OCI-LY1 (cell line): ENCODE measurements around the gene CDC42EP3.

ENCODE experiments used
- H2AFZ ChIP-seq: fragments of 200-600 bp; sonication (generic), shearing (Covaris generic); 2 replicates; pipeline ENCODE4 v1.6.0; 2014; ENCODE audit warnings: antibody characterized with exemption, mild to moderate bottlenecking, low read length
- H3F3A ChIP-seq: fragments of 200-600 bp; sonication (generic), shearing (Covaris generic); 2 replicates; pipeline ENCODE4 v1.6.0; 2014; ENCODE audit warnings: mild to moderate bottlenecking, antibody characterized with exemption, low read length, moderate library complexity; ENCODE audit not compliant: insufficient read depth
- H3K27ac ChIP-seq: fragments of 200-600 bp; sonication (generic); 2 replicates; pipeline ENCODE4 v1.5.1; 2014; ENCODE audit warnings: low read length, mixed run types, mild to moderate bottlenecking, low read depth; ENCODE audit not compliant: poor library complexity, severe bottlenecking
- H3K27me3 ChIP-seq: fragments of 200-600 bp; sonication (generic); 2 replicates; pipeline ENCODE4 v1.6.0; 2014; ENCODE audit warnings: antibody characterized with exemption, mild to moderate bottlenecking, low read length, moderate library complexity; ENCODE audit not compliant: insufficient read depth
- H3K36me3 ChIP-seq: fragments of 200-600 bp; sonication (generic); 2 replicates; pipeline ENCODE4 v1.6.1; 2014; ENCODE audit warnings: mild to moderate bottlenecking, antibody characterized with exemption, low read length, moderate library complexity, mixed read lengths; ENCODE audit not compliant: insufficient read depth
- H3K4me1 ChIP-seq: fragments of 200-600 bp; sonication (generic); 2 replicates; pipeline ENCODE4 v1.5.1; 2014; ENCODE audit warnings: mild to moderate bottlenecking, low read length, moderate library complexity; ENCODE audit not compliant: insufficient read depth, severe bottlenecking
- H3K4me2 ChIP-seq: fragments of 200-600 bp; sonication (generic), shearing (Covaris generic); 2 replicates; pipeline ENCODE4 v1.6.1; 2014; ENCODE audit warnings: low read length
- H3K4me3 ChIP-seq: fragments of 200-600 bp; sonication (generic); 2 replicates; pipeline ENCODE4 v1.5.1; 2014; ENCODE audit warnings: low read length, low read depth, mild to moderate bottlenecking, mixed read lengths; ENCODE audit not compliant: poor library complexity, severe bottlenecking
- H3K79me2 ChIP-seq: fragments of 200-600 bp; shearing (Covaris generic); 2 replicates; pipeline ENCODE4 v1.6.1; 2016; ENCODE audit warnings: mixed run types, low read length, mixed read lengths; ENCODE audit not compliant: insufficient read depth
- H3K9ac ChIP-seq: fragments of 200-600 bp; sonication (generic), shearing (Covaris generic); 2 replicates; pipeline ENCODE4 v1.6.1; 2014; ENCODE audit warnings: mild to moderate bottlenecking, low read length, mixed read lengths
- H3K9me2 ChIP-seq: fragments of 200-600 bp; sonication (generic), shearing (Covaris generic); 2 replicates; pipeline ENCODE4 v1.6.1; 2014; ENCODE audit warnings: low read depth, mild to moderate bottlenecking, low read length, mixed read lengths
- H3K9me3 ChIP-seq: fragments of 200-600 bp; shearing (Covaris generic); 2 replicates; pipeline ENCODE4 v1.6.1; 2014; ENCODE audit warnings: low read length, mixed read lengths
- H4K20me1 ChIP-seq: fragments of 200-600 bp; sonication (generic), shearing (Covaris generic); 2 replicates; pipeline ENCODE4 v1.6.0; 2016; ENCODE audit warnings: mild to moderate bottlenecking, low read length; ENCODE audit not compliant: insufficient read depth
- EZH2 ChIP-seq: fragments of 200-600 bp; sonication (generic), shearing (Covaris generic); IDR thresholded peaks from 2 replicates; pipeline ENCODE4 v1.8.0; 2017; ENCODE audit warnings: borderline replicate concordance, mixed run types, mild to moderate bottlenecking, antibody characterized with exemption, low read length, moderate library complexity, mixed read lengths
- TF ChIP-seq, protein P1 (sequence below): fragments of 200-600 bp; sonication (generic), shearing (Covaris generic); IDR thresholded peaks from 2 replicates; pipeline ENCODE4 v1.5.1; 2017; ENCODE audit warnings: mild to moderate bottlenecking, antibody characterized with exemption, low read length, moderate library complexity, mixed read lengths

Gene CDC42EP3

DNA sequence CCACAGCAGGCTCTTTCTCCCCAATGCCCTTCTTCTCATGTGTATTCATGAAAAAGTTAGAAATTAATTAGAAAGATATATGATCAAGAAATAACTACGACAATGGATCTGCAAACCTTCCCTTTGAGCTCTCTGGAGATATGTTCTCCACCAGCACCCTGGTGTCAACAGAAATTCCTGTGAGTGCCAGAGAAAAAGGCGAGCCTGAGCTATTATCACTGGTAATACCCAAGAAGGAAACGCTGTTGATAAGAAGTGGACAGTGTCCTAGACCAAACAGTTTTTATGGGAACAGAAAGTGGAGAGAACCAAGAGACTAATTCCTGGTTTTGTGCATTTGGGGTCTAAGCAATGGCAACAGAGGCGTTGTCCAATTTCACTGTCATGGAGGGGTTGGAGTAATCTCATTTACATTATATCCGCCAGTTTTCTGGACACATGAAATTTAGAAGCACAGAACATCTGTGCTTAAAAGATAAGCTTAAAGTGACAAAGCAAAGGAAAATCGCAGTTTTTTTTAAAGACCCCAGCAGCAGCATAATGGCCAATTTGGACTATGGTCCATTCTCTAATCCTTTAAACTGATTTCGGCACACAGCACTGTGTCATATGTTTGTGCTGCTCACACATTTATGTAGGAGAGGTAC lies 47.2 kb upstream of the CDC42EP3 start:
- H3K4me3 ChIP-seq: no peak overlapping the region
- no peak overlapping the region for H3K9ac ChIP-seq
- no peaks in the 10 kb centered on the region for H3F3A ChIP-seq
- no peaks in the 10 kb centered on the region for H3K4me1 ChIP-seq
- H2AFZ ChIP-seq: no peak overlapping the region
- H3K9me3 ChIP-seq: peaks cover 11% of the 10 kb centered on the region; the same call in 1 of the 2 replicates
- no peaks in the 10 kb centered on the region for H3K9me2 ChIP-seq
- no peak for TF ChIP-seq EZH2
- TF ChIP-seq, protein P1, sequence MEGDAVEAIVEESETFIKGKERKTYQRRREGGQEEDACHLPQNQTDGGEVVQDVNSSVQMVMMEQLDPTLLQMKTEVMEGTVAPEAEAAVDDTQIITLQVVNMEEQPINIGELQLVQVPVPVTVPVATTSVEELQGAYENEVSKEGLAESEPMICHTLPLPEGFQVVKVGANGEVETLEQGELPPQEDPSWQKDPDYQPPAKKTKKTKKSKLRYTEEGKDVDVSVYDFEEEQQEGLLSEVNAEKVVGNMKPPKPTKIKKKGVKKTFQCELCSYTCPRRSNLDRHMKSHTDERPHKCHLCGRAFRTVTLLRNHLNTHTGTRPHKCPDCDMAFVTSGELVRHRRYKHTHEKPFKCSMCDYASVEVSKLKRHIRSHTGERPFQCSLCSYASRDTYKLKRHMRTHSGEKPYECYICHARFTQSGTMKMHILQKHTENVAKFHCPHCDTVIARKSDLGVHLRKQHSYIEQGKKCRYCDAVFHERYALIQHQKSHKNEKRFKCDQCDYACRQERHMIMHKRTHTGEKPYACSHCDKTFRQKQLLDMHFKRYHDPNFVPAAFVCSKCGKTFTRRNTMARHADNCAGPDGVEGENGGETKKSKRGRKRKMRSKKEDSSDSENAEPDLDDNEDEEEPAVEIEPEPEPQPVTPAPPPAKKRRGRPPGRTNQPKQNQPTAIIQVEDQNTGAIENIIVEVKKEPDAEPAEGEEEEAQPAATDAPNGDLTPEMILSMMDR: no peak
- H3K27me3 ChIP-seq: no peaks in the 10 kb centered on the region
- H3K27ac ChIP-seq: no peak overlapping the region
- H3K36me3 ChIP-seq: no peaks in the 10 kb centered on the region
- H3K4me2 ChIP-seq: no peak overlapping the region
- H3K79me2 ChIP-seq: no peaks in the 10 kb centered on the region
- no peaks in the 10 kb centered on the region for H4K20me1 ChIP-seq

DNA sequence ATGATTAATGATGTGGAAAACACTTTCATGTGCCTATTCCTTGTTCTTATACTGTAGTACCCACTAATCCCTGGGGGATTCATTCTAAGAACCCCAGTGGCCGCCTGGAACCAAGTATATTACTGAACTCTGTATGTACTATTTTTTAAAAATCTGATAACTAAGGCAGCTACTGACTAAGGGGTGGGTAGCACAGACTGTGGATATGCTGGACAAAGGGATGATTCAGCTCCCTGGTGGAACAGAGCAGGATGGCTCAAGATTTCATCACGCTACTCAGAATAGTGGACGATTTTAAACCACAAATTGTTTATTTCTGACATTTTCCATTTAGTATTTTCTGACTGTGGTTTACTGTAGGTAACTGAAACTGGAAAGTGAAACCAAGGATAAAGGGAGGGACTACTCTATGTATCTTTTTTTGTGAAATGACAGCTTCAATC lies 41.8 kb upstream of the CDC42EP3 start:
- no peaks in the 10 kb centered on the region for H3K4me1 ChIP-seq
- no peak overlapping the region for H3K4me2 ChIP-seq
- no peaks in the 10 kb centered on the region for H3K79me2 ChIP-seq
- H3K9me3 ChIP-seq: peaks cover 11% of the 10 kb centered on the region; the same call in 1 of the 2 replicates
- no peak overlapping the region for H3K4me3 ChIP-seq
- H3K9ac ChIP-seq: no peak overlapping the region
- no peaks in the 10 kb centered on the region for H3F3A ChIP-seq
- no peak for TF ChIP-seq EZH2
- TF ChIP-seq, protein P1: no peak
- H3K9me2 ChIP-seq: no peaks in the 10 kb centered on the region
- no peaks in the 10 kb centered on the region for H3K27me3 ChIP-seq
- no peak overlapping the region for H3K27ac ChIP-seq
- no peaks in the 10 kb centered on the region for H4K20me1 ChIP-seq
- H2AFZ ChIP-seq: no peak overlapping the region
- H3K36me3 ChIP-seq: no peaks in the 10 kb centered on the region

DNA sequence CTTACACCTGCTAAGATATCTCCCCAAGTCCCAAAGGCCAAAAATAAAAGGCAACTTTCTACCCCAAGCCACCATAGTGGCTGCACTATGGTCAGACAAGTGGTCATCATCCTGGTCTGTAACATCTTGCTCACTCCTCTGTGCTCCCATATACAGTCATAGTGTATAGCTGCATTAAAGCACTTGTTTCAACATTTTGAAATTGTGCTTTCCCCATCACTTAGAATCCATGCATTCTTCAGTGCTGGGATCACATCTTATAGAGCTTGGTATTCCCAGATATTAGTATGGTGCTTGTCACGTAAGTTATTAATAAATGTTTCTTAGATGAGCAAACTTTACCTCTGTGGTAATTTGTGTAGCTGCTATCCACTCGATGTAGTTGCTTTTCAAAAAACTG lies 40.4 kb upstream of the CDC42EP3 start:
- no peak overlapping the region for H3K4me3 ChIP-seq
- no peak overlapping the region for H3K9ac ChIP-seq
- no peak overlapping the region for H2AFZ ChIP-seq
- no peaks in the 10 kb centered on the region for H3F3A ChIP-seq
- peaks cover 11% of the 10 kb centered on the region; the same call in 1 of the 2 replicates for H3K9me3 ChIP-seq
- no peaks in the 10 kb centered on the region for H3K4me1 ChIP-seq
- no peaks in the 10 kb centered on the region for H4K20me1 ChIP-seq
- H3K36me3 ChIP-seq: no peaks in the 10 kb centered on the region
- H3K27me3 ChIP-seq: no peaks in the 10 kb centered on the region
- H3K79me2 ChIP-seq: no peaks in the 10 kb centered on the region
- H3K27ac ChIP-seq: no peak overlapping the region
- TF ChIP-seq, protein P1: no peak
- no peak for TF ChIP-seq EZH2
- no peaks in the 10 kb centered on the region for H3K9me2 ChIP-seq
- no peak overlapping the region for H3K4me2 ChIP-seq
